Progenitor cell of endocrine pancreas (in vitro differentiated cells): Measurements from ENCODE around the gene PDE9A. TPM values are rescaled to one million over a fixed set of nuclear protein-coding genes. Genes with fewer than 3 reads are reported as not detected.

Experiments used
- DNase-seq: peaks from one replicate; pipeline ENCODE4 v3.0.0; 2021; ENCODE audit warnings: low spot score; ENCODE audit not compliant: unreplicated experiment
- H3K27ac Mint-ChIP-seq: 2 replicates; pipeline ENCODE4 v1.8.0; 2021; ENCODE audit warnings: mild to moderate bottlenecking, moderate library complexity, mixed read lengths
- H3K27me3 Mint-ChIP-seq: 2 replicates; pipeline ENCODE4 v1.8.0; 2021; ENCODE audit warnings: mixed read lengths
- H3K36me3 Mint-ChIP-seq: 2 replicates; pipeline ENCODE4 v1.8.0; 2022; ENCODE audit warnings: mixed read lengths; ENCODE audit not compliant: insufficient read depth
- H3K4me1 Mint-ChIP-seq: 2 replicates; pipeline ENCODE4 v1.8.0; 2021; ENCODE audit warnings: low read depth, mixed read lengths
- H3K4me3 Mint-ChIP-seq: 2 replicates; pipeline ENCODE4 v1.8.0; 2021; ENCODE audit warnings: low read depth, mild to moderate bottlenecking, moderate library complexity, mixed read lengths
- H3K9me3 Mint-ChIP-seq: 2 replicates; pipeline ENCODE4 v1.8.0; 2021; ENCODE audit warnings: low read depth, mixed read lengths
- CTCF ChIP-seq: fragments of 200-600 bp; sonication (generic); IDR thresholded peaks from one replicate; pipeline ENCODE4 v1.5.0; 2021; ENCODE audit warnings: antibody characterized with exemption, mild to moderate bottlenecking; ENCODE audit not compliant: unreplicated experiment
- total RNA-seq: library from RNA; stranded (reverse); gene quantifications from 2 replicates; pipeline ENCODE4 v1.2.1, GENCODE V29; 2021

The PDE9A gene
- total RNA-seq, 1 donor from 2014 or later = 57.0 TPM

- Mint-ChIP-seq H3K36me3 (peaks cover 17% of the 10 kb centered on the region), H3K4me3 (no peak overlapping the region), H3K27ac (no peak overlapping the region), H3K9me3 (no peaks in the 10 kb centered on the region), H3K27me3 (no peaks in the 10 kb centered on the region), H3K4me1 (no peaks in the 10 kb centered on the region)
- no peak for DNase-seq
- TF ChIP-seq CTCF = no peak
Observed at GRCh38 chr21:42690586-42690985, 37.2 kb downstream of the PDE9A start.

- Mint-ChIP-seq H3K4me1 (no peaks in the 10 kb centered on the region), H3K36me3 (peaks cover 10% of the 10 kb centered on the region), H3K4me3 (no peak overlapping the region), H3K27me3 (no peaks in the 10 kb centered on the region), H3K27ac (no peak overlapping the region), H3K9me3 (no peaks in the 10 kb centered on the region)
- no peak for DNase-seq
- no peak for TF ChIP-seq CTCF
Observed at GRCh38 chr21:42691901-42692559, 38.6 kb downstream of the PDE9A start.

- Mint-ChIP-seq H3K27ac (no peak overlapping the region), H3K4me1 (no peaks in the 10 kb centered on the region), H3K36me3 (peaks cover 9% of the 10 kb centered on the region), H3K9me3 (no peaks in the 10 kb centered on the region), H3K4me3 (no peak overlapping the region), H3K27me3 (no peaks in the 10 kb centered on the region)
- no peak for DNase-seq
- TF ChIP-seq CTCF = no peak
Observed at GRCh38 chr21:42692688-42693087, 39.3 kb downstream of the PDE9A start.

GRCh38 chr21:42694751-42695696, 41.6 kb downstream of the PDE9A start:
- H3K27me3 Mint-ChIP-seq = no peaks in the 10 kb centered on the region
- H3K4me3 Mint-ChIP-seq = no peak overlapping the region
- H3K4me1 Mint-ChIP-seq = no peaks in the 10 kb centered on the region
- DNase-seq = no peak
- H3K27ac Mint-ChIP-seq = peak overlapping the region; percentile 26
- no peak for TF ChIP-seq CTCF
- no peaks in the 10 kb centered on the region for H3K9me3 Mint-ChIP-seq
- peaks cover 14% of the 10 kb centered on the region for H3K36me3 Mint-ChIP-seq

- no peak for TF ChIP-seq CTCF
- Mint-ChIP-seq H3K4me1 (no peaks in the 10 kb centered on the region), H3K9me3 (no peaks in the 10 kb centered on the region), H3K27me3 (no peaks in the 10 kb centered on the region), H3K4me3 (no peak overlapping the region), H3K36me3 (peaks cover 20% of the 10 kb centered on the region), H3K27ac (no peak overlapping the region)
- DNase-seq = no peak
Observed at GRCh38 chr21:42695697-42696380, 42.4 kb downstream of the PDE9A start.
